DOHH2 (cell line): Measurements from ENCODE around the gene LTC4S.

Experiments
- EZH2phosphoT487 ChIP-seq: fragments of 200-600 bp; sonication (generic); IDR thresholded peaks from 2 replicates; pipeline ENCODE4 v1.6.1; 2017; ENCODE audit warnings: borderline replicate concordance, mild to moderate bottlenecking, antibody characterized with exemption, low read length, moderate library complexity, mixed read lengths
- TF ChIP-seq, protein P1 (sequence below): fragments of 200-600 bp; sonication (generic); IDR thresholded peaks from one replicate; pipeline ENCODE4 v1.5.1; 2014; ENCODE audit warnings: antibody characterized with exemption, mild to moderate bottlenecking, low read depth, low read length; ENCODE audit not compliant: poor library complexity, severe bottlenecking

DNA sequence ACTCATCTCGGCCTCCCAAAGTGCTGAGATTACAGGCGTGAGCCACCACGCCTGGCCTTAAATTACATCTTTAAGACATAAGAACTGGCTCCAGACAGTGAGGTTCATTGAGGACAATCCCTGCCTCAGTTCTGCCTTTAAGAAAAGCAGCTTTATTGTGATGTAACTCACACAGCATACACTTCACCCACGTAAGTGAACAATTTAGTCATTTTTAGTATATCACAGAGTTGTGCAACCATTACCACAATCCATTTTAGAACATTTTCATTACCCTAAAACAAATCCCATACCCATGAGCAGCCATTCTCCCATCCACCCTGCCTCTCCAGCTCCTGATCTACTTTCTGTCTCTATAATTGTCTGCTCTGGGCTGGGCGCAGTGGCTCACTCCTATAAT, 24.0 kb upstream of the LTC4S start:
- TF ChIP-seq, protein P1, sequence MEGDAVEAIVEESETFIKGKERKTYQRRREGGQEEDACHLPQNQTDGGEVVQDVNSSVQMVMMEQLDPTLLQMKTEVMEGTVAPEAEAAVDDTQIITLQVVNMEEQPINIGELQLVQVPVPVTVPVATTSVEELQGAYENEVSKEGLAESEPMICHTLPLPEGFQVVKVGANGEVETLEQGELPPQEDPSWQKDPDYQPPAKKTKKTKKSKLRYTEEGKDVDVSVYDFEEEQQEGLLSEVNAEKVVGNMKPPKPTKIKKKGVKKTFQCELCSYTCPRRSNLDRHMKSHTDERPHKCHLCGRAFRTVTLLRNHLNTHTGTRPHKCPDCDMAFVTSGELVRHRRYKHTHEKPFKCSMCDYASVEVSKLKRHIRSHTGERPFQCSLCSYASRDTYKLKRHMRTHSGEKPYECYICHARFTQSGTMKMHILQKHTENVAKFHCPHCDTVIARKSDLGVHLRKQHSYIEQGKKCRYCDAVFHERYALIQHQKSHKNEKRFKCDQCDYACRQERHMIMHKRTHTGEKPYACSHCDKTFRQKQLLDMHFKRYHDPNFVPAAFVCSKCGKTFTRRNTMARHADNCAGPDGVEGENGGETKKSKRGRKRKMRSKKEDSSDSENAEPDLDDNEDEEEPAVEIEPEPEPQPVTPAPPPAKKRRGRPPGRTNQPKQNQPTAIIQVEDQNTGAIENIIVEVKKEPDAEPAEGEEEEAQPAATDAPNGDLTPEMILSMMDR = no peak
- TF ChIP-seq EZH2phosphoT487 = no peak
